Endothelial cell of umbilical vein (primary cell): ENCODE data around the gene OXER1.

Source experiments
- TF ChIP-seq, protein P1 (sequence below), 2 donors: IDR thresholded peaks; 1 replicate in 1 of 2; 2 replicates in 1 of 2; pipeline ENCODE4 v1.5.1; 2011; ENCODE audit warnings: low read length in 2 of 2, mild to moderate bottlenecking in 2 of 2, moderate library complexity in 2 of 2, control low read depth in 1 of 2, inconsistent platforms in 1 of 2, low read depth in 1 of 2; ENCODE audit not compliant: insufficient read depth in 1 of 2; ENCODE audit errors: extremely low read depth in 1 of 2
- TF ChIP-seq, protein P2 (sequence below): IDR thresholded peaks from 2 replicates; pipeline ENCODE4 v1.6.1; 2011; ENCODE audit not compliant: insufficient read depth, insufficient read length

DNA sequence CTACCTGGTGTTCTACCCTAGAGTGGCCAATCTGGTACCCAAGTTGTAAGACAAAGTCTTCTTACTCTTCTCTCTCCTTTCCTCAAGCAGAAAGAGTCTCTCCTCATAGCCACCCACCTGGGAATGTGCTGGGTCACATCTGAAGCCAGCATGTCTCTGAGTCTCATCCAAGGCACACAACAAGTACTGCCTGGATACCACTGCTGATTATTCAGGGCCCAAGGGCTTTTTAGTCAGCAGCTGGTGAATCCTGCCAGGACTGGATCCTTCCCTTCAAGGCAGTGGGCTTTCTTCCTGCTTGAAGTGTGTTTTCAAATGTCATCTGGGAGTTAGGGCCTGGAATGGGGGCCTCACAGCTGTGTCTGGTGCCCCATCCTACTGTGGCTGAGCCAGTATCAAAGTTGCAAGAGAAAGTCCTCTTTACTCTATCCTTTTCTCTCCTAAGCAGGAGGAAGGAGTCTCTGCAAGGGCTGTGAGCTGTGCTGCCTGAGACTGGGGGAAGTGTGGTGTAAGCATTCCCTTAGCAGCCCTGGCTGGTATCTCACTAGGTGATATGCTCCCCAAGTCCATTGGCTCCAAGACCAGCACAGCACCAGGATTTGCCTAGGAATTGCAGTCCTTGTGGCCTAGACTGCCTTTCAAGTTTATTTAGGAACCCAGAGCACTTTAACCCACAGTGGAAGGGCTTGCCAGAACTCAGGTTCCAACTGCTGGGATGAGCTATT lies 27.2 kb downstream of the OXER1 start:
- TF ChIP-seq, protein P1, sequence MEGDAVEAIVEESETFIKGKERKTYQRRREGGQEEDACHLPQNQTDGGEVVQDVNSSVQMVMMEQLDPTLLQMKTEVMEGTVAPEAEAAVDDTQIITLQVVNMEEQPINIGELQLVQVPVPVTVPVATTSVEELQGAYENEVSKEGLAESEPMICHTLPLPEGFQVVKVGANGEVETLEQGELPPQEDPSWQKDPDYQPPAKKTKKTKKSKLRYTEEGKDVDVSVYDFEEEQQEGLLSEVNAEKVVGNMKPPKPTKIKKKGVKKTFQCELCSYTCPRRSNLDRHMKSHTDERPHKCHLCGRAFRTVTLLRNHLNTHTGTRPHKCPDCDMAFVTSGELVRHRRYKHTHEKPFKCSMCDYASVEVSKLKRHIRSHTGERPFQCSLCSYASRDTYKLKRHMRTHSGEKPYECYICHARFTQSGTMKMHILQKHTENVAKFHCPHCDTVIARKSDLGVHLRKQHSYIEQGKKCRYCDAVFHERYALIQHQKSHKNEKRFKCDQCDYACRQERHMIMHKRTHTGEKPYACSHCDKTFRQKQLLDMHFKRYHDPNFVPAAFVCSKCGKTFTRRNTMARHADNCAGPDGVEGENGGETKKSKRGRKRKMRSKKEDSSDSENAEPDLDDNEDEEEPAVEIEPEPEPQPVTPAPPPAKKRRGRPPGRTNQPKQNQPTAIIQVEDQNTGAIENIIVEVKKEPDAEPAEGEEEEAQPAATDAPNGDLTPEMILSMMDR (IDR thresholded peaks at IDR 0.05; ENCODE audit: extremely low read depth in 1 of 2, insufficient read depth in 1 of 2, low read depth in 1 of 2, low read length in 2 of 2): no peak
- TF ChIP-seq, protein P2, sequence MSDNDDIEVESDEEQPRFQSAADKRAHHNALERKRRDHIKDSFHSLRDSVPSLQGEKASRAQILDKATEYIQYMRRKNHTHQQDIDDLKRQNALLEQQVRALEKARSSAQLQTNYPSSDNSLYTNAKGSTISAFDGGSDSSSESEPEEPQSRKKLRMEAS: no peak
